ENCODE results near the gene SEC24C.
"Not testable (repeated sequence)": the region's sequence is repeated elsewhere in the genome, so short reads cannot be mapped to it uniquely, and the experiment has no call there.

- TF ChIP-seq CTCF (conservative IDR thresholded peaks at IDR 0.05; ENCODE audit: low read depth, low read length); EZH2 (IDR thresholded peaks at IDR 0.05; ENCODE audit: low read length, unreplicated experiment); EZH2phosphoT487 (IDR thresholded peaks at IDR 0.05; ENCODE audit: borderline replicate concordance, low read length): not testable (repeated sequence)
Observed at GRCh38 chr10:73698819-73699218, 45.4 kb upstream of the SEC24C start.

Measured in PC-3 (cell line).